Glomerular endothelial cell (primary cell): ENCODE data around the gene ANXA2. TPM values are rescaled to one million over a fixed set of nuclear protein-coding genes. Genes with fewer than 3 reads are reported as not detected.

ENCODE experiments used
- DNase-seq: peaks from one replicate; pipeline ENCODE4 v3.0.0-alpha.2; 2011; ENCODE audit warnings: low read depth, low spot score; ENCODE audit errors: extremely low read depth
- total RNA-seq: library from RNA; depleted of rRNA; stranded (reverse); fragments of >200 nt; gene quantifications from 2 replicates; pipeline ENCODE4 v1.2.3, GENCODE V29; 2015

Gene ANXA2
- total RNA-seq, 1 donor from 2014 or later = 3,047 TPM

GRCh38 chr15:60390871-60391501 lies 6.8 kb downstream of the ANXA2 start:
- DNase-seq = no peak

GRCh38 chr15:60390231-60390630 lies 7.6 kb downstream of the ANXA2 start:
- DNase-seq = no peak

GRCh38 chr15:60389261-60390077 lies 8.3 kb downstream of the ANXA2 start:
- no peak for DNase-seq

GRCh38 chr15:60387321-60387720 lies 10.5 kb downstream of the ANXA2 start:
- no peak for DNase-seq

GRCh38 chr15:60386615-60387014 lies 11.2 kb downstream of the ANXA2 start:
- DNase-seq = no peak

GRCh38 chr15:60385620-60386552 lies 11.9 kb downstream of the ANXA2 start:
- DNase-seq = no peak

- no peak for DNase-seq
These were observed 13.2 kb downstream of the ANXA2 start for GRCh38 chr15:60384526-60385126.

- DNase-seq = no peak
These were observed 13.7 kb downstream of the ANXA2 start for GRCh38 chr15:60384053-60384452.

GRCh38 chr15:60382773-60383674 lies 14.8 kb downstream of the ANXA2 start:
- DNase-seq = no peak

- no peak for DNase-seq
These were observed 16.5 kb downstream of the ANXA2 start for GRCh38 chr15:60381148-60381788.

GRCh38 chr15:60379525-60380274 lies 18.1 kb downstream of the ANXA2 start:
- DNase-seq = no peak

- DNase-seq = no peak
These were observed 18.6 kb downstream of the ANXA2 start for GRCh38 chr15:60379185-60379524.

- no peak for DNase-seq
These were observed 21.1 kb downstream of the ANXA2 start for GRCh38 chr15:60376677-60377095.

GRCh38 chr15:60375306-60375705 lies 22.5 kb downstream of the ANXA2 start:
- DNase-seq = no peak

GRCh38 chr15:60374628-60375081 lies 23.1 kb downstream of the ANXA2 start:
- DNase-seq = no peak

GRCh38 chr15:60374209-60374608 lies 23.6 kb downstream of the ANXA2 start:
- no peak for DNase-seq

GRCh38 chr15:60373745-60374144 lies 24.0 kb downstream of the ANXA2 start:
- DNase-seq = no peak

- DNase-seq = no peak
These were observed 24.5 kb downstream of the ANXA2 start for GRCh38 chr15:60373327-60373726.

GRCh38 chr15:60372756-60373155 lies 25.0 kb downstream of the ANXA2 start:
- DNase-seq = no peak
